HepG2 (cell line): ENCODE data around the gene CDC34.

ENCODE experiments used
- ELF1 ChIP-seq: sonication (generic); formaldehyde crosslinking; IDR thresholded peaks from 2 replicates; pipeline ENCODE4 v1.4.0; 2020; ENCODE audit warnings: missing genetic modification reagents
- FOXJ3 ChIP-seq: sonication (generic); formaldehyde crosslinking; IDR thresholded peaks from 2 replicates; pipeline ENCODE4 v1.4.0; 2020; ENCODE audit warnings: missing genetic modification reagents, mild to moderate bottlenecking, borderline replicate concordance
- GTF2F1 ChIP-seq: fragments of 150-350 bp; IDR thresholded peaks from 2 replicates; pipeline ENCODE4 v1.6.1; 2014; ENCODE audit warnings: low read length
- IKZF1 ChIP-seq: fragments of 450-650 bp; IDR thresholded peaks from 2 replicates; pipeline ENCODE4 v1.7.1; 2016
- KAT8 ChIP-seq: IDR thresholded peaks from 2 replicates; pipeline ENCODE4 v1.6.1; 2016; ENCODE audit warnings: missing genetic modification reagents, missing compliant biosample characterization
- POLR2AphosphoS5 ChIP-seq: IDR thresholded peaks from 2 replicates; pipeline ENCODE4 v1.6.1; 2012; ENCODE audit warnings: low read depth, low read length
- TF ChIP-seq, protein P1 (sequence below): sonication (generic); formaldehyde crosslinking; IDR thresholded peaks from 2 replicates; pipeline ENCODE4 v1.5.0; 2020; ENCODE audit warnings: mild to moderate bottlenecking, missing genetic modification reagents, moderate library complexity

DNA sequence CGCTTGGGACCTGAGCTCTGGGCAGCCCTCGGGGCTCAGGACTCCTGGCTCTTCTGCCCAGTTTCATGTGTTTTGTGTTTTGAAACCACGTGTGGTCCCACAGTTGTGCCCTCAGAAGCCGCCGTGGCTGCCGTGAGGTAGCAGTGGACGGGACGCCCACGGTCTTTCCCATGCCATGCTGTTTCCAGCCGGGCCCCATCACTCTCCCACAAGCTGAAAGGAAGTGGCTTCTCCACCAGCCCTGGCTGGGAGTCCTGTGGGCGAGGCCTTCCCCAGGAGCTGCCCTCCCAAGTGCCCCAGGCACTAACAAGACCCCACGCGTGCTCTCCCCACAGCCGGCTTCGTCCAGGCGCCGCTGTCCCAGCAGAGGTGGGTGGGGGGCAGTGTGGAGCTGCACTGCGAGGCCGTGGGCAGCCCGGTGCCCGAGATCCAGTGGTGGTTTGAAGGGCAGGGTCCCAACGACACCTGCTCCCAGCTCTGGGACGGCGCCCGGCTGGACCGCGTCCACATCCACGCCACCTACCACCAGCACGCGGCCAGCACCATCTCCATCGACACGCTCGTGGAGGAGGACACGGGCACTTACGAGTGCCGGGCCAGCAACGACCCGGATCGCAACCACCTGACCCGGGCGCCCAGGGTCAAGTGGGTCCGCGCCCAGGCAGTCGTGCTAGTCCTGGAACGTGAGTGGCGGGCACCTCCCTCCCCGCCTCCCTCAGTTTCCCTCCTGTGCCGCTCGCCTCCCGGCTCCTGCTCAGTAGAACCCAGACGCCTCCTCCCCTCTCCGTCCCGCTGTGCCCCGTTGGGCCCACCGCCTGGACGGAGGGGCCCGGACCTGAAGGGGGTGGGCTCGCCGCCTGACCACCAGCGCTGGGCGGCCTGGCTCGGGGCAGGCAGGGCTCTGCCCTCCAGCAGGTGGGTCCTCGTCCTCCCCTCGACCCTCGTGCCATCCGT is 46.2 kb downstream of the CDC34 start:
- no peak; the same call in 1 of the 2 replicates for TF ChIP-seq POLR2AphosphoS5
- no peak for TF ChIP-seq KAT8 (CRISPR knock-in tag)
- no peak for TF ChIP-seq ELF1 (CRISPR knock-in tag)
- TF ChIP-seq, protein P1, sequence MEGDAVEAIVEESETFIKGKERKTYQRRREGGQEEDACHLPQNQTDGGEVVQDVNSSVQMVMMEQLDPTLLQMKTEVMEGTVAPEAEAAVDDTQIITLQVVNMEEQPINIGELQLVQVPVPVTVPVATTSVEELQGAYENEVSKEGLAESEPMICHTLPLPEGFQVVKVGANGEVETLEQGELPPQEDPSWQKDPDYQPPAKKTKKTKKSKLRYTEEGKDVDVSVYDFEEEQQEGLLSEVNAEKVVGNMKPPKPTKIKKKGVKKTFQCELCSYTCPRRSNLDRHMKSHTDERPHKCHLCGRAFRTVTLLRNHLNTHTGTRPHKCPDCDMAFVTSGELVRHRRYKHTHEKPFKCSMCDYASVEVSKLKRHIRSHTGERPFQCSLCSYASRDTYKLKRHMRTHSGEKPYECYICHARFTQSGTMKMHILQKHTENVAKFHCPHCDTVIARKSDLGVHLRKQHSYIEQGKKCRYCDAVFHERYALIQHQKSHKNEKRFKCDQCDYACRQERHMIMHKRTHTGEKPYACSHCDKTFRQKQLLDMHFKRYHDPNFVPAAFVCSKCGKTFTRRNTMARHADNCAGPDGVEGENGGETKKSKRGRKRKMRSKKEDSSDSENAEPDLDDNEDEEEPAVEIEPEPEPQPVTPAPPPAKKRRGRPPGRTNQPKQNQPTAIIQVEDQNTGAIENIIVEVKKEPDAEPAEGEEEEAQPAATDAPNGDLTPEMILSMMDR (CRISPR knock-in tag): peak; percentile 31; the same call in 1 of the 2 replicates
- TF ChIP-seq GTF2F1: no peak
- TF ChIP-seq IKZF1: no peak
- TF ChIP-seq FOXJ3 (CRISPR knock-in tag): no peak
